HG02970 (cell line): ENCODE results near the gene FOXO6.

Experiments used
- ATAC-seq: cut with Tn5 transposase; IDR thresholded peaks from one replicate; pipeline ENCODE4 v1.9.1; 2021; ENCODE audit warnings: mild to moderate bottlenecking, moderate library complexity, moderate number of reproducible peaks; ENCODE audit not compliant: unreplicated experiment, low FRiP score

FOXO6 gene

DNA sequence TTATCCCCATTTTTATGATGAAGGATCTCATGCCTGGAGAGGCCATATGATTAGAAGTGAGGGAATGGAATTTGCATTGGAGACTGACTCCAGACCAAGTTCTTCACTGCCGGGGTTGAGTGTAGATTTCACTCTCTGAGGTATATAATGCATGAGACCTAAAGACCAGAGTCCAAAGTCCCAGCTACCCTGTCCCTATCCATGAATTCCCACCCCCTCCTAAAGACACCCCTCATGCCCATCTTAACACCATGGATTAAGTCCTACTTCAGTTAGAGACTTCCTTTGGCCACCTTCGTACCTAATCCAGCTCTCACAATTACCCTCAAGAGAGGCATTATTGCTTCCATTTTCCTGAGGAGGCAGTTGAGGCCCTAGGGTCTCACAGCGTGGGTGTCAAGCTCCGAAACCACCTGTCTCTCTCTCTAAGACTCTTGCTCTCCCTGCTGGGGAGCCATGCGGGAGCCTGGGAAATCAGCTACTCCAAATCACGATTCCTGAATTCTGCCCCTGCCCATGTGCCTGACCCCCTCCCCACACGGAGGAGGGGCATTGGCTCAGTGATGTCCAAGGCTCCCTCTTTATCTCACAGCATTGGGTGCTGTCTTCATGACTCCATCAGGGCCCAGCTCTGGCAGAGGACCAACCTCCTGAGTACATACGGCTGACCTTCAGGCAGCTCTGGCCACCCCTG is 11.7 kb upstream of the FOXO6 start:
- ATAC-seq, result no peak

- no peak for ATAC-seq
Observed at GRCh38 chr1:41350055-41350378, 11.2 kb upstream of the FOXO6 start.

DNA sequence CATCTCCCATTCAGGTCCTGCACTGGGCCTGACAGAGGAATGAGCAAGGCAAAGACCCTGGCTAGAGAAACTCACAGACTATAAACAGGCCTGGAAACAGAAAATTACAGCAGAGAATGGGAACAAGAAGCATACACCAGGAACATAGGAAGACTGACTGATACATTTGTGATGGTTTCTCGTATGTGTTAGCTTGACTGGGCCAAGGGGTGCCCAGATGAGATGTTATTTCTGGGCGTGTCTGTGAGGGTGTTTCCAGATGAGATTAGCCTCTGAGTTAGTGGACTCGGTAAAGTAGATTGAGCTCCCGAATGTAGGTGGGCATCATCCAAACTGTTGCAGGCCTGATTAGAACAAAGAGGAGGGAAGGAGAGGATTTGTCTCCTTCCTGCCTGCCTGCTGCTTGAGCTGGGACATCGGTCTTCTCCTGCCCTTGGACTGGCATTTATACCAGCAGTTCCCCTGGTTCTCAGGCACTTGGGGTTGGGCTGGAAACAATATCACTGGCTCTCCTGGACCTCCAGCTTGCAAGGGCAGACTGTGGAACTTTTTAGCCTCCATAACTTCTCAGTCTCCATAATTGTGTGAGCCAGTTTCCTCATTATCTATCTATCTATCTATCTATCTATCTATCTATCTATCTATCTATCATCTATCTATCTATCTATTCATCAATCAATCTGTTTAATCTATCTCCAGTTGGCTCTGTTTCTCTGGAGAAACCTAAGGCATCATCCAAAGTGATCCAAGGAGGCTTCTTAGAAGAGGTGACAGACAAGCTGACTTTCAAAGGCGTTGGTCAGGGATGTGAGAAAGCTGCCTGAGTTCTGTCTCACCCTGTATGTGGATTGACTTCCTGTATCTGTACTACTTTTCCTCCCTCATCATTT is 9.7 kb upstream of the FOXO6 start:
- ATAC-seq, result no peak

DNA sequence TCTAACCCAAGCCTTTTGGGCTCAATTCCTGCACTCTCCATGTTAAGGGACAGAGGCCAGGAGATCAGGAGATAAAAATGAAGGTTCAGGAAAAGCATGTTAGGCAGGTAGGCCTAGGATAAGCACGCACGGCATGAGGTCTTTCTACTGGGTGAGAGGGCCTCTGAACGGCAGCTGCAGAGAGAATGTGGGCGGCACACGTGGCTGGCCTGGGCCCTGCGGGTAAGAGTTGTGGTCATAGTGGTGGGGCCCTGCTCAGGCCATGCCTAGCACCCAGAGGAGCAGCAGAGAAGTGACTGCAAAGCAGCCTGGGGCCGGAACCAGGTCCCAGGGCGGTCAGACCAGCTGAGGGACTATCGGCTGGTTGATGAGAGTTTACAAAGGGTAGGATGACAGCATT is 7.5 kb upstream of the FOXO6 start:
- no peak for ATAC-seq

- ATAC-seq, result no peak
Observed at GRCh38 chr1:41354956-41355355, 6.3 kb upstream of the FOXO6 start.

DNA sequence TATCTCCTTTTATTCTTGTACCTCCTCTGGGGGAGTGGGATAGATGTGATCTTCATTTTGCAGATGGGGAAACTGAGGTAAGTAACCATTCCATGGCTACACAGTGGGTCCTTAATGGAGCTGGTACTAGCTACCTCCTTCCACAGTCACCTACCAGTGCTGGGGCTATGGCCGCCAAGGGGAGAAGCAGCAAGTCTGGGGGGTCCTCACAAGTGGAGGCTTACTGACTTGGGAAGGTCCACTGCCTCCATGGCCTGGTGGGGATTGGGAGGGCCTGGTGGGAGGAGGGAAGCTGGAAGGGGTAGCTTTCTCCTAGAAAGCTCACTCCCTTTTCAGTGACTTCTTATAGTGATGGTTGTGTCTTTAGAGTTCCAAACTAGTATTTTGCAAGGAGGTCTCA is 5.9 kb upstream of the FOXO6 start:
- ATAC-seq, result no peak

DNA sequence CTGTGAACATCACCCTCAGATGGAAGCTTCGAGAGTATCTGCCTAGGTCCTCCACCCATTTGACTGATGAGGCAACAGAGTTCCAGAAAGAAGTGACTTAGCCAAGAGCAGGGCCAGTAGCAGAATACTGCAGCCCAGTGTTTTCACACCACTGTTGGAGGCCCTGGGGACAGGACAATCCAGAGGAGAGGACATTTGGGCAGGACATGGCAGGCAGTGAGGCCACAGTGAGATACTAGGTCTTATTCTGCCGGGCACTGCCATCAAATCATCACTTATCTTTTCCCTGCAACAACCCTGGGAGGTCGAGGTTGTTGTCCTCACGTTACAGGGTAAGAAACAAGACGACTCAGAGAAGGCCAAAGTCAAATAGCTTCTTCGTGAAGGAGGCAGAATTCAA is 5.5 kb upstream of the FOXO6 start:
- no peak for ATAC-seq

DNA sequence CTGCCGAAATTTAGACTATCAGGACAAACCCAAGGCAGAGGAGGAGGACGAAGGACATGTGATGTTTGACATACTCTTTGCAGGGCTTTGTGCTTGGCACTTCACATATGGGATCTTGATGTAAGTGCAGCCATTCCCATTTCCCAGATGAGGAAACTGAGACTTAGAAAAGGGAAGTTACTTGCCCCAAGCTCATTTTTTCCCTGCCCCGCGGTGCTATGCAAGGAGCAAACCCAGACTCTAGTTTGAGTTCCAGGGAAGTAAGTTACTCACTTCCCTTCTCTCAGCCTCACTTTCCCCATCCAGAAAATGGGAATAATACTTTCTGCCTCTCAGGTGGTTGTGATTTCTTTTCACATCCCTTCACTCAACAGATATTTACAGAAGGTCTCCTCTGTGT is 4.5 kb upstream of the FOXO6 start:
- no peak for ATAC-seq

GRCh38 chr1:41357451-41358101 is 3.7 kb upstream of the FOXO6 start:
- ATAC-seq, result no peak

- ATAC-seq, result no peak
Observed at GRCh38 chr1:41358131-41359021, 2.9 kb upstream of the FOXO6 start.

GRCh38 chr1:41359211-41360073 is 1.8 kb upstream of the FOXO6 start:
- no peak for ATAC-seq

GRCh38 chr1:41360074-41360785 is 1.0 kb upstream of the FOXO6 start:
- no peak for ATAC-seq

DNA sequence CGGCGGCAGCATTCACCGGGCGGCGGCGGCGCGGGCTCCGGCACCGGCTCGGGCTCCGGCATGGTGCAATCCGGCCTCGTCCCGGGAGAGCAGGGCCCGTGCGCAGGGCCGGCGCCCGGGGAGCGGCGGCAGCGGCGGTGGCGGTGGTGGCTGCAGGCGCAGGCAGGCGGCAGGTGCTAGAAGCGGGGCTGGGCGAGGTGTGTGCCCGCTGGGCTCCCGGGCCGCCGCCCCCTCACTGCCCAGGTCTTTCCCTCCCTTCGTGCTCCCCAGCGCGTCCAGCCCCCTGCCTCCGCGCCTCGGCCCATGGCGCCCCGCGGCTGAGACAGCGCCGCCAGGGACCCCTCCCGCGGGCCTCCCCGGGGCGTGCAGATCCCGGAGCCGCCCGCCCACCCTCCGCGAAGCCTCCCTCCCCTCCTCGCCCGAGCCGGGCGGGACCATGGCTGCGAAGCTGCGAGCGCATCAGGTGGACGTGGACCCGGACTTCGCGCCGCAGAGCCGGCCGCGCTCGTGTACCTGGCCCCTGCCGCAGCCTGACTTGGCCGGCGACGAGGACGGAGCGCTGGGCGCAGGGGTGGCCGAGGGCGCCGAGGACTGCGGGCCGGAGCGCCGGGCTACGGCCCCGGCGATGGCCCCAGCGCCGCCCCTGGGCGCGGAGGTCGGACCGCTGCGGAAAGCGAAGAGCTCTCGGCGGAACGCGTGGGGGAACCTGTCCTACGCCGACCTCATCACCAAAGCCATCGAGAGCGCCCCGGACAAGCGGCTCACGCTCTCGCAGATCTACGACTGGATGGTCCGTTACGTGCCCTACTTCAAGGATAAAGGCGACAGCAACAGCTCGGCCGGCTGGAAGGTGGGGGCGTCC is 492 bp downstream of the FOXO6 start:
- no peak for ATAC-seq

DNA sequence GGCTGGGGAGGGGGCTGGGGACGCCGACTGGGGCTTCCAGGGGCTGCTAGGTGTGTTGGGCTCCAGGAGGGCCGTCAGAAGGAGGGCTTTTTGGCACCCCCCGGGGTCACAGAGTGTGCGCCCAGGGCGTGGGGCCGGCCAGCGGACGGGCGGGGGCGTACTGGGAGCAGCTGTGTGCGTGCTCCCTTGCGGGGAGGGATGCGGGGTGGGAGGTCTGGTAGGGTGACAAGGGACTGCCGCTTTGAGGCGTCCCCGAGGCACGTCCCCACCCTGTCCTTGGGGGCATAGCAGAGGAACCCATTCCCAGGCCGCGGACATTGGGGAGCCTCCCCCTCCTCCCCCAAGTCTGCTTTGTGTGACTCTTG is 1.1 kb downstream of the FOXO6 start:
- no peak for ATAC-seq

DNA sequence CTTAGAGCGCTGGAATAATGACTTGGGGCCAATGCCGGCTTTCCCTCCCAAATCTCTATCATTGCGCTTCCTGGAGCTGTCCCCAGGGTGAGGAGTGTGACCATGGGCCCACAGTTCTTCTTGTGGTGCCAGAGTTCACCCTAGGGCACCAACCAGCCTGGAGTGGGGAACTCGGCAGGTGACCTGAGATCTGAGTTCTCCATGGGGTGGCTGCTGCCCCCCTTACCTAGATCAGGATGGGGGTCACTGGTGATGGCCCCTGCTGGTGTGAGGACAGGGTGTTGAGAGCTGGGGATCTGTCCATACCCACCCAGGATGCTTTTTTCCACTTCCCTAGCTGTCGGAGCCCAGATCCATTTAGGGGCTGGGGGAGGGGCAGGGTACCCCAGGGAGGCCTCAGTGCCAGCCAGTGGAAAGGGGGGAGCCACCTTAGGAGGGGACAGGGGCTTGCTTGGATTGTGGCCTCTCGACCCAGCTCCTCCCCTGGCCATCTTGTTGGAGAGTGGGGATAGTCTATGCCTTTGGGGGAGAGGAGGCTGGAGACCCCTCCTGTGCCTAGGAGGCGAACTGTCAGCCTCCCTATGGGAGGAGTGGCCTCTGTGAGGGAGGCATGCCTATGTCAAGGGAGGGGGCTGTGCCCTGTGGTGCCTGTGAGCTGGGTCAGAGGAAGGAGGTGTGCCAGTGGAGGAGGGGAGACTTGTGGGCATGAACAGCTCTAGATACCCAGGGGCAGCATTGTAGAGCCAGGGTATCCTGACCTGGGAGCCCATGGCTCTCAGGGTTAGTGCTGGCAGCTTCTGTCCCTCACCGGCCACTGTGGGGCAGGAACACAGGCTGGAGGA is 1.7 kb downstream of the FOXO6 start:
- no peak for ATAC-seq

DNA sequence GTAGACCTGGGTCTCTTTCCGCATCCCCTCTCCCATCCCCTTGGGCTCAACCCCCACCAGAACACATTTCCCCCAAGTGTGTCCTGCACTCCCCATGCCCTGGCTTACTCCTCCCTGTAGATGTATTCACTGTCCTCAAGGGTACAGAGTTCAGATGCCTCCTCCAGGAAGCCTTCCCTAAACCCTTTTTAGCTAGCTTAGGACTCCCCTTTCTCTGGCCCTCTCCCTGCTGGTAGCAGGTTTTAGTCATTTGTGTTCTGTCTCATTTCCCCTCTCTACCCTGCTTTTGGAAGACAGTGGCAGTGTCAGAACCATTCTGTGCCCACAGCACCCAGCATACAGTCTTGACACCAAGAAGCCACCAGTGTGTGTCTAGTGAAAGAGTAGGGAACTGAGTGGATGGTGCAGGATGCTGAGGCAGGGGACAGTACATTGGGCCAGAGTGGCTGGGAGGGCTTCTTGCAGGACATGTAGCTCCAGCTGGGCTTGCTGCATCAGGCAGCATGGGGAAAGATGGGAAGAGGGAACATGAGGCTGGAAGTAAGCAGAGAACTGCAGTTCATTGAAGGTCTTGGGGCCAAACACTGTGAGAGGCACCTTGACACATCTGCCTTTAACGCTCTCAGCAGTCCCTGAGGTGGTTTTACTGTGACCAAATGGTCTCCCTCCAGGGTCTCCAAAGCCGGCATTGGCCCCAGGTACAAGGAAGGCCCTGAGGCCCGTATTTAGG is 2.5 kb downstream of the FOXO6 start:
- ATAC-seq, result no peak
